ENCODE measurements around the gene PIAS2. TPM values are rescaled to one million over a fixed set of nuclear protein-coding genes. Genes with fewer than 3 reads are reported as not detected.
A peak's percentile ranks its signal among the peaks of the same experiment; 100 is the strongest.
"Not testable (repeated sequence)": the region's sequence is repeated elsewhere in the genome, so short reads cannot be mapped to it uniquely, and the experiment has no call there.

Gene PIAS2
- total RNA-seq, 1 experiment from 2014 or later = 21.2 TPM

- H3K4me3 ChIP-seq = no peak overlapping the region
- no peak for DNase-seq
- H3K27me3 ChIP-seq = no peaks in the 10 kb centered on the region
- no peaks in the 10 kb centered on the region; the same call in 1 of the 2 replicates for H3K9me3 ChIP-seq
- peaks cover 2% of the 10 kb centered on the region; the same call in 1 of the 2 replicates for H3K36me3 ChIP-seq
Observed at GRCh38 chr18:46867367-46868143, 49.8 kb downstream of the PIAS2 start.

GRCh38 chr18:46866523-46866922, 50.8 kb downstream of the PIAS2 start:
- H3K9me3 ChIP-seq = no peaks in the 10 kb centered on the region; the same call in 1 of the 2 replicates
- H3K27me3 ChIP-seq = no peaks in the 10 kb centered on the region
- DNase-seq = no peak
- H3K4me3 ChIP-seq = no peak overlapping the region
- peaks cover 2% of the 10 kb centered on the region; the same call in 1 of the 2 replicates for H3K36me3 ChIP-seq

GRCh38 chr18:46865245-46865644, 52.1 kb downstream of the PIAS2 start:
- H3K4me3 ChIP-seq, DNase-seq, H3K9me3 ChIP-seq, H3K27me3 ChIP-seq, H3K36me3 ChIP-seq: not testable (repeated sequence)

- Histone ChIP-seq H3K4me3 (no peak overlapping the region), H3K36me3 (peaks cover 2% of the 10 kb centered on the region; the same call in 1 of the 2 replicates), H3K27me3 (no peaks in the 10 kb centered on the region), H3K9me3 (no peaks in the 10 kb centered on the region)
- DNase-seq = no peak
Observed at GRCh38 chr18:46859855-46860254, 57.5 kb downstream of the PIAS2 start.

GRCh38 chr18:46858290-46858689, 59.0 kb downstream of the PIAS2 start:
- no peaks in the 10 kb centered on the region; the same call in none of the 2 replicates for H3K36me3 ChIP-seq
- DNase-seq = no peak
- no peaks in the 10 kb centered on the region for H3K9me3 ChIP-seq
- no peak overlapping the region for H3K4me3 ChIP-seq
- no peaks in the 10 kb centered on the region for H3K27me3 ChIP-seq

GRCh38 chr18:46856973-46857372, 60.3 kb downstream of the PIAS2 start:
- no peak for DNase-seq
- Histone ChIP-seq H3K27me3 (no peaks in the 10 kb centered on the region), H3K9me3 (no peaks in the 10 kb centered on the region), H3K4me3 (no peak overlapping the region), H3K36me3 (no peaks in the 10 kb centered on the region; the same call in none of the 2 replicates)

- DNase-seq = no peak
- H3K36me3 ChIP-seq = no peaks in the 10 kb centered on the region; the same call in 1 of the 2 replicates
- H3K27me3 ChIP-seq = no peaks in the 10 kb centered on the region
- H3K4me3 ChIP-seq = no peak overlapping the region
- H3K9me3 ChIP-seq = no peaks in the 10 kb centered on the region
Observed at GRCh38 chr18:46849007-46849406, 68.3 kb downstream of the PIAS2 start.

- Histone ChIP-seq H3K27me3 (no peaks in the 10 kb centered on the region), H3K4me3 (no peak overlapping the region)
- DNase-seq = no peak
Observed at GRCh38 chr18:46843372-46843771, 73.9 kb downstream of the PIAS2 start.

GRCh38 chr18:46842583-46842982, 74.7 kb downstream of the PIAS2 start:
- DNase-seq = no peak
- H3K4me3 ChIP-seq = no peak overlapping the region
- H3K27me3 ChIP-seq = no peaks in the 10 kb centered on the region
- no peaks in the 10 kb centered on the region for H3K9me3 ChIP-seq
- no peaks in the 10 kb centered on the region for H3K36me3 ChIP-seq

More at GRCh38 chr18:46843372-46843771, 73.9 kb downstream of the PIAS2 start:
- H3K36me3 ChIP-seq = no peaks in the 10 kb centered on the region
- H3K9me3 ChIP-seq = no peaks in the 10 kb centered on the region

GRCh38 chr18:46833899-46834298, 83.4 kb downstream of the PIAS2 start:
- H3K36me3 ChIP-seq = peaks cover 4% of the 10 kb centered on the region
- no peak overlapping the region for H3K4me3 ChIP-seq
- DNase-seq = no peak
- no peaks in the 10 kb centered on the region for H3K27me3 ChIP-seq
- no peaks in the 10 kb centered on the region for H3K9me3 ChIP-seq

- DNase-seq = no peak
- no peaks in the 10 kb centered on the region for H3K27me3 ChIP-seq
- H3K9me3 ChIP-seq = no peaks in the 10 kb centered on the region
- H3K36me3 ChIP-seq = peaks cover 9% of the 10 kb centered on the region
- no peak overlapping the region for H3K4me3 ChIP-seq
Observed at GRCh38 chr18:46832849-46833248, 84.5 kb downstream of the PIAS2 start.

GRCh38 chr18:46832422-46832821, 84.9 kb downstream of the PIAS2 start:
- not testable (repeated sequence) for H3K9me3 ChIP-seq, H3K4me3 ChIP-seq, H3K27me3 ChIP-seq
- DNase-seq = peak; percentile 6
- peaks cover 11% of the 10 kb centered on the region for H3K36me3 ChIP-seq

- H3K4me3 ChIP-seq = no peak overlapping the region
- no peaks in the 10 kb centered on the region for H3K27me3 ChIP-seq
- peaks cover 17% of the 10 kb centered on the region for H3K36me3 ChIP-seq
- no peak for DNase-seq
- H3K9me3 ChIP-seq = no peaks in the 10 kb centered on the region
Observed at GRCh38 chr18:46831434-46831833, 85.9 kb downstream of the PIAS2 start.

GRCh38 chr18:46830633-46831032, 86.7 kb downstream of the PIAS2 start:
- H3K27me3 ChIP-seq = no peaks in the 10 kb centered on the region
- peaks cover 19% of the 10 kb centered on the region for H3K36me3 ChIP-seq
- DNase-seq = no peak
- H3K4me3 ChIP-seq = no peak overlapping the region
- H3K9me3 ChIP-seq = no peaks in the 10 kb centered on the region

GRCh38 chr18:46829947-46830346, 87.4 kb downstream of the PIAS2 start:
- Histone ChIP-seq H3K27me3 (no peaks in the 10 kb centered on the region), H3K9me3 (no peaks in the 10 kb centered on the region), H3K4me3 (no peak overlapping the region), H3K36me3 (peaks cover 19% of the 10 kb centered on the region)
- no peak for DNase-seq

- Histone ChIP-seq H3K36me3 (peaks cover 19% of the 10 kb centered on the region), H3K9me3 (no peaks in the 10 kb centered on the region), H3K4me3 (no peak overlapping the region), H3K27me3 (no peaks in the 10 kb centered on the region)
- no peak for DNase-seq
Observed at GRCh38 chr18:46829531-46829930, 87.8 kb downstream of the PIAS2 start.

GRCh38 chr18:46821856-46822711, 95.2 kb downstream of the PIAS2 start:
- no peak overlapping the region for H3K4me3 ChIP-seq
- no peak for DNase-seq
- peaks cover 13% of the 10 kb centered on the region for H3K36me3 ChIP-seq
- H3K27me3 ChIP-seq = no peaks in the 10 kb centered on the region
- no peaks in the 10 kb centered on the region for H3K9me3 ChIP-seq

Measured in MG63 (cell line).